Glutamatergic neuron (in vitro differentiated cells): ENCODE measurements around the gene UBE2G2. TPM values are rescaled to one million over a fixed set of nuclear protein-coding genes. Genes with fewer than 3 reads are reported as not detected.
A peak's percentile ranks its signal among the peaks of the same experiment; 100 is the strongest.

Experiments
- DNase-seq: peaks from one replicate; pipeline ENCODE4 v3.0.0; 2022
- H3K27ac Mint-ChIP-seq: one replicate; pipeline ENCODE4 v1.8.0; 2020; ENCODE audit warnings: mild to moderate bottlenecking, mixed read lengths, inconsistent platforms; ENCODE audit not compliant: unreplicated experiment
- H3K27me3 Mint-ChIP-seq: one replicate; pipeline ENCODE4 v1.8.0; 2020; ENCODE audit warnings: mild to moderate bottlenecking, moderate library complexity, mixed read lengths, inconsistent platforms; ENCODE audit not compliant: unreplicated experiment
- H3K36me3 Mint-ChIP-seq: one replicate; pipeline ENCODE4 v1.8.0; 2020; ENCODE audit warnings: mild to moderate bottlenecking, mixed read lengths, inconsistent platforms; ENCODE audit not compliant: unreplicated experiment
- H3K4me1 Mint-ChIP-seq: one replicate; pipeline ENCODE4 v1.8.0; 2020; ENCODE audit warnings: mild to moderate bottlenecking, low read depth, mixed read lengths, inconsistent platforms; ENCODE audit not compliant: unreplicated experiment
- H3K4me3 Mint-ChIP-seq: one replicate; pipeline ENCODE4 v1.8.0; 2020; ENCODE audit warnings: mild to moderate bottlenecking, mixed read lengths, inconsistent platforms; ENCODE audit not compliant: unreplicated experiment
- H3K9me3 Mint-ChIP-seq: one replicate; pipeline ENCODE4 v1.8.0; 2020; ENCODE audit warnings: mild to moderate bottlenecking, moderate library complexity, mixed read lengths, inconsistent platforms; ENCODE audit not compliant: unreplicated experiment
- CTCF ChIP-seq: fragments of 200-600 bp; sonication (generic); IDR thresholded peaks from one replicate; pipeline ENCODE4 v1.5.0; 2021; ENCODE audit not compliant: partially characterized antibody, unreplicated experiment
- total RNA-seq: library from RNA; stranded (reverse); fragmentation: NEBNext Ultra II Directional; extraction: Animal tissue kit (Norgen Biotek cat#: 25700); gene quantifications from one replicate; pipeline ENCODE4 v1.2.1, GENCODE V29; 2021; ENCODE audit not compliant: unreplicated experiment

UBE2G2 gene
- total RNA-seq, 1 donor from 2014 or later: 77.7 TPM

DNA sequence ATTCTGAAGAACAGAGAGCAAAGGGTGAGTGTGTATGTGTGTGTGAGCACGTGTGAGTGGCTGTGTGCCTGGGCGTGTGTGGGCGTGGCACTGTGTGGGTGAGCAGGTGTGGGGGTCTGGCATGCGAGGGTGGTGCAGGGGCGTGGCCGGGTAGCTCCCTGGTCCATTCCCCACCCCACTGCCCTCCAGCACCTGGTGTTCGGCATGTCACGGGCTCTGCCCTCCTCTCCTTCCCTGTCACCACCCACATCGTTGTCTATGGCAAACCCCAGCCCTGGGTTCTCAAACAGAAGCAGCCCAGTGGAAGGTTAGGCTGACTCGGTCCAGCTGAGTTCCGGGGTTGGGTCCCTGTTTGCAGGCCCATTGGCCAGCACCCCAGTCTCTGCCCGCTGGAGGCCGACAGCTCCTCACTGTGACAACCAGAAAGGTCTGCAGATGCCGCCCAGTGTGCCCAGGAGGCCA is 39.8 kb downstream of the UBE2G2 start:
- no peak overlapping the region for H3K27ac Mint-ChIP-seq
- peaks cover 10% of the 10 kb centered on the region for H3K36me3 Mint-ChIP-seq
- peaks cover 7% of the 10 kb centered on the region for H3K27me3 Mint-ChIP-seq
- TF ChIP-seq CTCF: no peak
- no peak for DNase-seq
- H3K9me3 Mint-ChIP-seq: peaks cover 13% of the 10 kb centered on the region
- no peaks in the 10 kb centered on the region for H3K4me1 Mint-ChIP-seq
- no peak overlapping the region for H3K4me3 Mint-ChIP-seq

DNA sequence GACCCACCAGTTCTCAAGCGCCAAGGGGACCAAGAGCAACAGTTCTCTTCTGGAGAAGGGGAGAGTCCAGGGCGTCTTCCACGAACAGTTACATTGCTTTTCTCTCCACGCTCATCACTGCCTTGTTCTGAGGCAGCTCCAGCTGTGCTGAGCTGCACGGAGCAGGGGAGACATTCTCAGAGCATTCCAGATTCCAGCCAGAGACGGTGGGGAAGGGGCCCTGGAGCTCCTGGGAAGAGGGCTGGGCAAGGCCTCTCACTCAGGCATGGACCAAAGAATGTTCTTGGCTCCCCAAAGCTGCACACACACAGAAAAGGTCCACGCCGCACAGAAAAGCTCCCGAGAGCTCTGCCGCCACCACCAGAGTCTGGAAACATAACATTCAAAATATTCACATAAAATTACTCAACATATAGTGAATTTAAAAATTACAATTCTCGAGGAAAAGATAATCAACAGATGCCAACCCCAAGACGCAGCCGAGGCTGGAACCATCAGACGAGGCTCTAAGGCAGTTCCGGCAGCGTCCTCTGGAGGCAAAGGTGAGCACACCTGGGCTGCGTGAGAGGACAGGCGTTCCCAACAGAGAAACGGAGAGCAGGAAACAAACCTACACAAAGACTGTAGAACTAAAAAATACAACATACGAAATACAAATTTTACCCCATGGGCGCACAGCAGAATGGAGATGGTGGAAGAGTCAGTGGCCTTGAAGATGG is 40.5 kb downstream of the UBE2G2 start:
- DNase-seq: no peak
- peaks cover 10% of the 10 kb centered on the region for H3K36me3 Mint-ChIP-seq
- H3K27ac Mint-ChIP-seq: no peak overlapping the region
- H3K27me3 Mint-ChIP-seq: peaks cover 9% of the 10 kb centered on the region
- H3K4me3 Mint-ChIP-seq: no peak overlapping the region
- peaks cover 13% of the 10 kb centered on the region for H3K9me3 Mint-ChIP-seq
- H3K4me1 Mint-ChIP-seq: no peaks in the 10 kb centered on the region
- TF ChIP-seq CTCF: peak; percentile 32

- H3K27me3 Mint-ChIP-seq: peaks cover 11% of the 10 kb centered on the region
- no peaks in the 10 kb centered on the region for H3K4me1 Mint-ChIP-seq
- peaks cover 10% of the 10 kb centered on the region for H3K9me3 Mint-ChIP-seq
- no peak for DNase-seq
- no peak overlapping the region for H3K4me3 Mint-ChIP-seq
- H3K27ac Mint-ChIP-seq: no peak overlapping the region
- no peak for TF ChIP-seq CTCF
- H3K36me3 Mint-ChIP-seq: peaks cover 10% of the 10 kb centered on the region
Measured at GRCh38 chr21:44760376-44760775, 41.2 kb downstream of the UBE2G2 start.

- Mint-ChIP-seq H3K4me1 (no peaks in the 10 kb centered on the region), H3K27me3 (peaks cover 11% of the 10 kb centered on the region), H3K36me3 (peaks cover 15% of the 10 kb centered on the region), H3K27ac (no peak overlapping the region), H3K4me3 (no peak overlapping the region), H3K9me3 (peaks cover 10% of the 10 kb centered on the region)
- TF ChIP-seq CTCF: no peak
- no peak for DNase-seq
Measured at GRCh38 chr21:44759628-44760285, 41.9 kb downstream of the UBE2G2 start.
